GM15510 (cell line): ENCODE data around the gene NAV2.

Experiments
- POLR2A ChIP-seq: IDR thresholded peaks from 3 replicates; pipeline ENCODE4 v1.6.1; 2011; ENCODE audit warnings: borderline replicate concordance; ENCODE audit not compliant: insufficient read length; ENCODE audit errors: extremely low read depth

Gene NAV2

DNA sequence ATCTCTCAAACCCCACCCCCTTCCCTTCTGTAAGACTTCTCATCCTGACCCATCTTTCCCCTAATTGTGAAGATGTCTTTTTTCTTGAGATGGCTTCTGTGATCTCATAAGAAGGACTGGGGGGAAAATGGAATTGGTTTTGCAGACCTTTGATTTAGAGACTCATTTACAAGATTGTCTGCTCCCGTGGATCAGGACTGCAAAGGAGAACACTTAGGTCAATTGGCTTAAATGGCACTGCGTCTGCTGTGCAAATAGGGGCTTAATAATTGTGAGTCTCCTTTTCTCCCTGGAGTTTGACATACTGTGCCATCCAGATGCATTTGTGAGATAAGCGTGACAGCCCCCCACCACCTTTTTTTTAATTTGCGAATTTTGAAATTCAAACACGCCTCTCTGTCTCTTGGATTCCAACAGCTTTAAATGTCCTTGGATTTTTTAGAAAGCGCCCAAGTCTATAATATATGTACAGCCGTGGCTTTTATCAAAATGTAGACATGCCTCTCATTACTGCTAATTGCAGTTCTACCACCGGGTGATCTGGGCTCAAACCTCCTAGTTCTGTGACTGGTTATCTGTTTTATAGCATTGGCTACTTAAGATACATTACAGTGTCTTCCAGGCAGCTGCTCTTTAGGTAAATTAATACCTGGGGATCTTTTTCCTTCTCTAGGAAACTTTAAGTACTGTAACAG lies 297.7 kb downstream of the NAV2 start:
- no peak for TF ChIP-seq POLR2A

DNA sequence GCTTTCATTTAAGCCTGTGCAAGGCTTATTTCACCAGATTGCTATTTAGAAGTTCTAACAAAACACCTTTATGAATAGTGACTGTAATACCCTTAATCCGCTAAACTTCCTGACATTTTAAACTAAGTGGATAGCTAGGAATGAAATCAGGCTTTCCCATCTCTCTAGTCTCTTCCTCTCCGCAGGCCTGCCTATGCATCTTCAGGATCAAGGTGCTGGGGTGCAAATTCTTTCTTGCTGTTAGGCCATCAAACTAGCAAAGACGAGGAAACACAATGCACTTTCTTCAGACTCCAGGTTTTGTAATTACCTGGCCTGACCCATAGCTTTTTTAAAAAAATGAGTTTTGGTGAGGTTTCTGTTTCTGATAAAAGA lies 298.2 kb downstream of the NAV2 start:
- no peak for TF ChIP-seq POLR2A

DNA sequence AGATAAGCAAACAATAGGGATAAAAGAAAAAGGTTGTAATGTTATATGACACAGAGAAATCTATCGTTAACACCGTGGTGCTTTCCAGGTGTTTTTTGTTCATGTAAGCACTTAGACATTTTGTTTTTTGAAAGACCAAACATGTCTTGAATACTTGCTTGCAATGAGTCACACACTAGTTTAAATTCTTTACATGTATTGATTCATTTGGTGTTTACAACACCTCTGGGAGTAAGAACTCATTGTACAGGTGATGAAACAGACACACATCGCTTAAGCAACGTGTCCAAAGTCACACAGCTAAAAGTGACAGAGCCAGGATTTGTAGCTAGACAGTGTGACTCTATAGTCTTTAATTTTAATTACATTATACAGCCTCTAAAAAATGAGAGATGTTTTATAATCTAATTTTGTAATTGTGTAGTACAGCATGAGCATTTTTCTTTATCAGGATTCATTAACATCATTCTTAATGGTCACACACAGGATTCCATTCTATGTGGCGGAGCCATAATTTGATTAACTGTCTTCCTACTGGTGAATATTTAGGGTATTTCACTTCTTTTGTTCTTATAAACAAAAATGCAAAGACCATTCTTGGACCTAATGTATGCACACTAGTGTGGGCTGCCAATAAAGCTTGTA lies 298.8 kb downstream of the NAV2 start:
- no peak for TF ChIP-seq POLR2A

DNA sequence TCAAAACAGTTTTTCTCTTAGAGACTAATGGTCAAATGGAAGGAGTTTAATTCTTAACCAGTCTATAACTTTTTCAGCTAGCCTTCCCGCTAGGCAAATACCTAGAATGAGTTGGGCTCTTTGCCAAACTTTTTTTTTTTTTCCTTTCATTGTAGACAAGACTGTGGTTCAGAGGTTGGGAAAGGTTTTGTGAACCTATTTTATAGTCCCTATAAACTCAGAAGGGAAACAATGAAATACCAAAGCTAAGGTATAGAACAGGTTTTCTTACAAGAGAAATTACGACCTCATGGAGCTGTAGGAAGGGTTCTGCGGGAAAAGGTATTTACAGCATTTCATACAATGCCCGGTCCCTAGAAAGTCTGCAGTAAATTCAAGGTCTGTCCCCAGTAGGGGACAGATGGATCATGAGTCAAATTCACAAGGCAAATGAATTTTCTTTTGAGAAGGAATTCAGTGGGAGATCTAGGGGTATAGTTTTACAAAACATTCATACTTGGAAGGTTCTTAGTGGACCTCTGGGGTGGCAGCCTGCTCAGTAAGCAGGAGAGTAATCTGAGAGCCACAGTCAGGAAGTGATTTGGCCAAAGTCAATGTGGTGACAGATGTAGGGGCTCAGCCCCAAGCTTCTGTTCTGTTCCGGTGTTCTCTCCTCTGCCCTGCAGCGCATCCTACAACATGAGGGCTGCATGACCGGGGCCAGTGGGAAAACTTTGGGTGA lies 300.9 kb downstream of the NAV2 start:
- TF ChIP-seq POLR2A, result no peak

DNA sequence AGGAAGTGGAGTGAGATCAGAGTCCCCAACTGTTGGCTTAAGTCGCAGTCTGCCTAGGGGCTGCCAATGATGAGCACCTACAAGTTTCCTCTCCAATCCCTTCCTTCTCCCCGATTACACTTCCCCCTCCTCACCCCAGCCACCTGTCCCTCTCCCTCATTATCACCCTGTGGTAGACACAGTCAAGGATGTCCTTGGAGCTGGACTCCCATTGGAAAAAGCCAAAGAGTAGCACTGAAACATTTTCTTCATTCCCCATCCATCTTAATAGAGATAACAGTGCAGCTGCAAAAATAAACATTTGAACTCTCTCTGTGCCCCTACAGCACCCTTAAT lies 301.4 kb downstream of the NAV2 start:
- TF ChIP-seq POLR2A, result no peak

DNA sequence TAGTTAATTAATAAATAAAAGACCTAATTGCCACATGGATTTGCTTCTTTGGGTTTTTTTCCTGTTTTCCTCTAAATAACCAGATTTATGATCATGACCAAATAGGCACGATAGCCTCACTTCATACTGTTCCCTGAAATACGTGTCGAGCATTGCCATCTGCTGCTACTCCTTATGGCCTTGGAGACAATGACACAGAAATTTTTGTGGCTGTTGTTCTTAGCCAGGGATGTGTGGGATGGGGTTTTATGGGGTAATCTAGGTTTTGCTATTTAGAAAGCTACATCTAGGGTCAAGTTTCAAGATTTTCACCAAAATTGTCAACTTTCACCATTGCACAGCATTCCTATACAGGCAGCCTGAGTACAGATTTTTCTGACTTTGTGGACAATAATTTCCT lies 302.5 kb downstream of the NAV2 start:
- TF ChIP-seq POLR2A, result no peak

DNA sequence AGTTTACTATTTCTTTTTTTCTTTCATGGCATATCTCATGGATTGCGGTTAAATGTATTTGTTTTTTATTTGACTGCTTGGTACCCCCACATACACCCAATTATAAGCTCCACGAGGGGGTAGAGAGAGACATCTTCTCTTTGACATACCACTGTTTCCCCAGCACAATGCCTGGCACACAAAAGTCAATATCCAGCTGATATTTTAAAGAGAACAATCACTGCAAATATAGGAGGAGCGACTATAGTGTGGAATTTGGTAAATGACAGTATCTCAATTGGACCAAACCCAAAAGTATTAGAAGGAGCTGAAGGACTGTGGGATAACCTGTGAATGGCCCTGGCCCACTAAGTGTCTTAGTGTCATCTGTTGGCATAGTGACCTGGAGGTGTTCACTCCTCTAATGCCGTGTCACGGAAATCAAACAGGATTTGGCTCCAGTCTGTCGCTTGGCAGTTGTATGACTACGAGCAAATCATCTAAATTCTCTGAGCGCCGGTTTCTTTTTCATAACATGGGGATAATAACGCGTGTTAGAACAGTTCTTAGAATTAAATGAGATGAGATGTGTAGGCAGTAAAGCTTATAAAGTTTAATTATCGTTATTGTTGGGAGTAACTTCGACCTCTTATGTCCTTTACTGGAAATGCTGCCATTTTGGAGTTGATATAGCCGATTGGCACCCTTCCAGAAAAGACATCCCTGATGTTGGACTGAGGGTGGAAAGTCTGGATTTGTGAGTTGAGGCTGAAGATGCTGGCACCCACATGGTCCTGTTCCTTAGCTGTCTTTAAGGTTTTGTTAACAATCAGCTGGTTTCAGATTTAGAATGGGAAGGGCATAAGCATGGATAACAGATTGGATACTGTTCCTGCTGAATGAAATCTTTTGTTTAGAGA lies 303.1 kb downstream of the NAV2 start:
- TF ChIP-seq POLR2A, result no peak

DNA sequence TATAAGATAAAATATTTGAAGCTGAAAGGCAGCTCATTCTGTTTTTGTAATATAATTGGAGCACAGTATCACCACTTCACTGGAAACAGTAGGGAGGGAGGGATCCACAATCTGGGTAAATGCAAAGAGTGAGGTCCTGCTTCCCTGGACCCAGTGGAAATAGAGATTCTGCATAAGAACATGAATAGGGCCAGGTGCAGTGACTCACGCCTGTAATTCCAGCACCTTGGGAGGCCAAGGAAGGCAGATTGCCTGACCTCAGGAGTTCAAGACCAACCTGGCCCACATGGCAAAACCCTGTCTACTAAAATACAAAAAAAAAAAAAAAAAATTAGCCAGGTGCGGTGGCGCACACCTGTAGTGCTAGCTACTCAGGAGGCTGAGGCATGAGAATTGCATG lies 303.9 kb downstream of the NAV2 start:
- no peak for TF ChIP-seq POLR2A

DNA sequence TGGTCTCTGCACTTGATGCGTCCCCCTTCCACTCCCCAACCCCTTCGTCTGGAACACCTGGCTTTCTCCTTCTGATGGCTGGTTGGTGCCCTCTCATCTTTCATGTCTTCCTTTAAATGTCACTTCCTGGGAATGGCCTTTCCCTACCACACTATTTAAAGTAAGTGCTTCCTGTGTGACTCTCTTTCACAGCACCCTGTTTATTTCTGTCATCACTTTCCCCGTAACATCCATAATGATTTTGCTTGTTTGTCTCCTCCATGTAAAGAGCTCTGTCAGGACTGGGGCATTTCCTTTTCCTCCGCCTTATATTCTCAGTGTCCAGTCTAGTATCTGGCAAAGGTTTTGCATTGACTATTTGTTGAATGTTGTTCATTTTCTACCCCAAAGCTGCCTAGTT lies 304.7 kb downstream of the NAV2 start:
- no peak for TF ChIP-seq POLR2A

DNA sequence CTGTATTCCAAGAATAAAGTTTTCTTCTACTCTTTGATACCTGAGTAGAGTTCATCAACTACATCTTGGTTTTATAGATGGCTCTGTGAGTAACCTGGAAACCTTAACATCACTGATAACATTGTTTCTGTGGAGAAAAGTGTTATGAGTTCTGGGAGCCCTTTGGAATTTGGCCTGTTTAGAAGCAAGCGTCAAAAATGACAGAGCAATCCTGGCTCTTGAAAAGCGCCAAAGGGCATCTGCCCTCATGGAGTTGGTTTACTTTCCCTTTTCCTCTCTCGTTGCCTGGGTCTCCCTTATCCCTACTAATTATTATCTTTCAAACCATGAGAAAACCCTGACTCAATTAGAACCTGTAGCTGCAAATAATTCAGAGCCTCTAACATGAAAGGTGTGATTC lies 307.6 kb downstream of the NAV2 start:
- no peak for TF ChIP-seq POLR2A

DNA sequence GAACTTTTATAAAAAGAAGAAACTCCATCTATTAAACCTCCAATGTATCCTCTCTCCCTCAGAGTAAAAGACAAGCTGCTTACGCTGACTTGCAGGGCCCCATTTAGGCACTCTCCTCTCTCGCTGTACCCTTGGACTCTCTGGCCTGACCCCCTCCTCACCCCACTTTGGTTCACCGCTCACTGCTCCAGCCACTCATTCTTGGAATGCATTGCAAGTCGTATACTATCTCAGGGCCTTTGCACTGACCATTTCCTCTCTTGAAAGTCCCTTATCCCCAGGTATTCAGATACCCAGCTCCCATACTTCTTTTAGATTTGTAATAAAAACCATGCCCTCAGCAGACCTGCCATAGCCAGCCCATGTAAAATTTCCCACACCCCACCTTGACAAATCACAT lies 308.1 kb downstream of the NAV2 start:
- no peak for TF ChIP-seq POLR2A

DNA sequence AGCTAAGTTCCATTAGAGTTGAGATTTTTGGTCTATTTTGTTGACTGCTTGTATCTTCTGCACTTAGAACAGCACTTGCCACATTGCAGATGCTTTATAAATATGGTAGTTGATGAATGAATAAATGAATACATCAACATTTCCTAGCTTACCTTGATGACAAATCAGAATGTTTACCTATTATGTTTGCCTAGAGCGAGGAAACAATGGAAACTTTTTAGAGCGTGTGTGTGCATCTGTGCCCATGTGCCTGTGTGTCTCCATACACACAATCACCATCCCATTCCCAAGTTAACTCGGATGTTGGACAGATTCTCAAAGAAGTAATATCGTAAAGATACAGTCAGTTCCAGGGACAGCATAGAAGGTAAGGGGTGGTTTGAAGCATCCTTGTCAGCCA lies 308.6 kb downstream of the NAV2 start:
- TF ChIP-seq POLR2A, result no peak

DNA sequence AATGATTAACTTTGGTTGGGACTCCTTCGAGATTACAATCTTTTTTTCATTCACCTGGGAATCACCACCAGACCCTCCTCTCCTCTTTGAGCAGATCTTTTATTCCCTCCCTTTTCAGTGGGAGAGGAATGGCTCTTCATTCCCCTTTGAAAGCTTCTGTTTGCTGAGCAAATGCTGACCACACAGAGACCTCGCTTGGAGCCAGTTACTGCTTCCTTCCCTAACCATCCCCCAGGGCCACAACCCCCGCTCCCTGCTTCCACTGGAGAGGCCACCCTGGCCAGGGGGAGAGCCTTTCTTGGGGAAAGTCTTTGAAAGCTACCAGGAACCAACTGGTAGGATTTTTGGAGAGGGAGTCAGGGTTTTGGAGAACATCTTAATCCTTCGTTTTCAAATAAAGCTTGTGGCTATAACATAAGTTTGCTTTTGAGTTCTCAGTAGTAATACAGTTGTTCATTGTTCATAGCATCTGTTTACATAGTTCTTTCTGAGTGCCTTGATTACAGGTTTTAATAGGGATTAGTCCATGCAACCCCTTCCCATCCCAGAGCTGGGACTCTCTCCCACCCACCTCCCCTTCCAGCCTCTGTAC lies 309.2 kb downstream of the NAV2 start:
- TF ChIP-seq POLR2A, result no peak

DNA sequence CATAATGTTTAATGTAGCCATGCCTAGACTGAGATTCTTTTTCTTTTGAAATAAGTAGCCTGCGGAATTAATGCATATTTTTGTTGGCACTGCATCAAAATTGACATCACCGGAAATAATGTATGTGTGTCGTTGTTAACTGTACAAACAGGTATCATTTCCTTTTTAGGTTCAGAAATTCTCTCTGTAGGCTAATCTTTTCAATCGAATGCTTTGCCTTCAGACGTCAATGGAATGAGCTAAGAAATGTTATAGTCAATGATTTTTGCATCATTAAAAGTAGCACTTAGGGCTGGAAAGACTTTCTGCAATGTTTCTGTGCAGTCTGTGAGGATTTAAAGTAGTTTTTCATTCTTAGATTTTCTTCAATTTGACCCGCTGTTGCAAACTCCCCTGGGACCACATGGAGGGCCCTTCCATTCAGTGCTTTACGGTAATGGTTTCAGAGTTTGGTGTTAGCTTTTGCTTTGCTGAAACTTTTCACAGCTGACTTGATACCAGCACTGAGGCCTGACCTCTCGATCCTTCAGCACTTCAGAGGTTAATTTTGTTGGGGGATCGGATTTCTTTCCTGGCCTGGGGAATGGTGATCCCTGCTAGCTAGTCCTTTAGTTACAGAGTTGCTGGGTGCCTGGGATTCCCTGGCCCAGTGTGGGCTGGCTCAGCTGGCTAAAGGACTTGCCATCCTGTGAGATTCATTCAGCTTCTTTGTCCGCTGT lies 309.9 kb downstream of the NAV2 start:
- no peak for TF ChIP-seq POLR2A
